Right forelimb (tissue), 1 donor: ENCODE data around the gene ZSWIM6.

Experiments used
- DNase-seq: peaks from one replicate; pipeline ENCODE4 v3.0.0-alpha.2; 2018

ZSWIM6 gene

DNA sequence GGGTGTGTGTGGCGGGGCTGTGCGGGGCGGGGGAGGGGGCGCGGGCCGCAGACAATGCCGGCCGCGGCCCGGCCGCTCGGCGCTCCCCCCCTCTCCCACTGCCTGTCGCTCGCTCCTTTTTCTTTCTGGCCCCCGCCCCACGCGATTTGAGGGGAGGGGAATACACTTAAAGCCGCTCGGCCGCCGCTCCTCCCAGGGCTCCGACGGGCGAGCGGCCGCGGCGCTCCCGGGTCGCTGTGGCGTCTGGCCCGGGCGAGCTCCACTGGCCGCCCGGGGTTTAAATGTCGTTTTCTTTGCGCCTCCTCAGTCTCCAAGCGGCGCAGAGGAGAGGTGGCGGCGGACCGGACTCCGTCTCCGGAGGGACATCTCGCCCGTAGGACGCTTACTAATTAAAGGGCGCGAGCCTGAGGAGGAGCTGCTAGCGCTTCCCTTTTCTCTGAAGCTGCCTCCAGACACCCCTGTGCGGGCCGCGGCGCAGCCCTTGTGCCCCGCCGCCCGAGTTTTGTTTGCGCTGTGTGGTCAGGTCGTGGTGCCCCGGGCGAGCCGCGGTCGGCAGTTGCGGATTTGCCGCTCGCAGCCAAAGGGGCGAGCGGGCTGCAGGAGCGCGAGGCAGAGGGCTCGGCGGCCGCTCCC lies 1.4 kb downstream of the ZSWIM6 start:
- DNase-seq = peak; percentile 66

DNA sequence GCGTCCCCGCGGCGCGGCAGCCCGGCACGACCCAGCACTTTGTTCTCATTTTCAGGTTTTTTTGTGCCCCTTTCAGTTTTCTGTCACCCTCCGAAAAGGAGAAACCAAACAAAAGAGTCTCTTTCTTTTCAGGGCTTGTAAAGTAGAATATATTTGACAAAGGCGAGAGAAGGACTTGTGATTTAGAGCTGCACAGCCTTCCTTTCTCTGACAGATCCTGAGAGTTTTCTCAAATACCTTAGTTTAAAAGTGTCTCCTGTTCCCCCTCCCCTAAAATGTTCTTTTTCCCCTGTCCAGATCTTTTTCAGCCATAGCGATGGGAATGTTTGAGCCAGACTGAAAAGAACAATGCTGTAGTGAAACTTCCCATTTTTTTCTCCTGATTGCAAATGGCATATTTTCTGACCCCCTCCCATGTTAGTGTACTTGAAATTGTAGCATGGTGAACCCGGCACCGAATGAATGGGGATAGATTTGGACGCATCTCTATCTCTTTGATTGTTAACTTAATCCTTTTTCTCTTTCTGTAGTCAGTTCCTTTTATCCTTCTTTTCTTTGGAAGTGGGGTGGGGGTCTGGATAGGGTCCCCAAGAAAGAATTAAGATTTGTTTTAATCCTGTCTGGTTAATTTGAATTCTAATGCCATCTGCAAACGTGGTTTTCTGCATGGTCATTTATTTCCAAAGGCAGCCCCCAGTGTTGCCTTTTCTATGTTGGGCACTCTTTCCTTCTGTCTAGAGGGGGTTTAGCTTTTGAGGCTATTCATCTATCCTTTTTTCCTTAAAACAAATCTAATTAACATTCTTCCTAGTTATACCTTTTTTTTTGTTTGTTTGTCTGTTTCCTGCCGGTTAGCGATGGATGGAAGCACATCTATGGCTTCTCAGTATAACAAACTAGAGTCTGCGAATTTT lies 2.2 kb downstream of the ZSWIM6 start:
- DNase-seq = no peak

DNA sequence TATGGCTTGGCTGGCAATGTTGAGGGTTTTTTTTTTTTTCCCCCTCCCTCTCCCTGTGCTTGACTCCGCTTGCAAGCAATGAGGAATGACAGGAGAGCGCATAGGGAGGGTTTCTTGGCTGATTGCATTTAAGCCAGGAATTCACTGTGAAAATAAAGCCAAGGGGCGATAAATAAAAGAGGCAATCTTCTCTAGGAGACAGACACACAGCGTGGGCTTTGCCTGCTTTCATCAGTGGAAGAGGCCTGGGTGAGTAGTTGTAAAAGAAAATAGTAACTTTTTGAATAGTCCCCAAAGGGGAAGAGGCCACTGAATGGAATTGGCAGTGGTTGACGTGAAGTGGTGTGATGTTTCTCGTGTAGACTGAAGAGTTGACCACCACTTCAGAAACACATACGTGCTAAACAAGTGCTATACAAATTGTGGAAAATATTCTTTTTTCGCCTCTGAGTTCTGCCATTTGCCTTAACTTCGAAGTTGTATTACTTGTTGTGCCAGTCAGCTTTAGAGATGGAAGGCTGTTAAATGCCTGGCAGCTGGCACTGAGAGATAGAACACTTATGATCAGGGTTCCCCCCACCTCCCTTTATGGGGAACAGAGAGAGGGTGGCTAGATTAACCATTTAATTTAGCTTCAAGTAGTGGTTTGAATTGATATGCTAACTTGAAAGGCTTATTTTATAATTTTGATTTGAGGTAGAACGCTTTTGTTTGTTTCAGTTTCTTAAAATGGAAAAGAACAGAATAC lies 3.0 kb downstream of the ZSWIM6 start:
- no peak for DNase-seq

DNA sequence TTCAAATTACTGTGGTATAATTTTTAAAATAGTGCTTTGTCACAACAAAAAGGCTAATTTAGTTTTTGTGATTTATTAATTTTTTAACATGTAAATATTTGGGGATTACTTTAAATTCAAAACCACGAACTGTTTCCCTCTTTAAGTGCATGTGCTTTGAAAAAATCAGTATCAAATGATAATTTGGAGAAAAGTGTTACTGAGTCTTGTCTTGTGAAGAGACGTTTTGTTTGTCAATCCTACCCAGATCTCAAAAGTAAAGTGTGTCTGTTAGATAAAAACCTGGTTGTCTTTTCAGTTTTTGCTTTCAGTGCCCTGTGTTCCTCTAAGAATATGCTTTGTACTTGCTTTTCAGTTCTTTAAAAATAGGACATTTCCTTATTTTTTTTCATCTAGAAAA lies 7.7 kb downstream of the ZSWIM6 start:
- DNase-seq = no peak

DNA sequence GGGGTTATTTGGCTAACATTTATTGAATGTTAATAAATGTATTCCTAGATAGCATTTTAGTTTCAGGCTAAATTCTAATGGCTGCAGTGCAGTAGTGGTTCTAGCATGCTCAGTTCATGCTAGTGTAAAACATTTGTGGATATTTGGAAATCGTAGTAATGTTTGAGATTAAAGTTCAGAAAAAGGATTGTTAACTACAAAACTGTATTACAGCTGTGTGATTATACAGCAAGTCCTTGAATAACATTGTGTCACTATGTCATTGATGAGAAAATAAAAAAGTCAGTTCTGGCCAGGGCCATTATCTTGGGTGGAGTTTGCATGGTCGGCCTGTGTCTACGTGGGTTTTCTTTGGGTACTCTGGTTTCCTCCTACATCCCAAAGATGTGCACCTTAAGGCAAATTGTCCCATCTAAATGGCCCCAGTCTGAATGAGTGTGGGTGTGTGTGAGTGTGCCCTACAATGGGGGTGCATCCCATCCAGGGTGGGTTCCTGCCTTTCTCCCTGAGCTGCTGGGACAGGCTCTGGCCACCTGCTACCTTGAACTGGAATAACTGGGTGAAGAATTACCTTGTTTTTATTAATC lies 8.8 kb downstream of the ZSWIM6 start:
- no peak for DNase-seq

DNA sequence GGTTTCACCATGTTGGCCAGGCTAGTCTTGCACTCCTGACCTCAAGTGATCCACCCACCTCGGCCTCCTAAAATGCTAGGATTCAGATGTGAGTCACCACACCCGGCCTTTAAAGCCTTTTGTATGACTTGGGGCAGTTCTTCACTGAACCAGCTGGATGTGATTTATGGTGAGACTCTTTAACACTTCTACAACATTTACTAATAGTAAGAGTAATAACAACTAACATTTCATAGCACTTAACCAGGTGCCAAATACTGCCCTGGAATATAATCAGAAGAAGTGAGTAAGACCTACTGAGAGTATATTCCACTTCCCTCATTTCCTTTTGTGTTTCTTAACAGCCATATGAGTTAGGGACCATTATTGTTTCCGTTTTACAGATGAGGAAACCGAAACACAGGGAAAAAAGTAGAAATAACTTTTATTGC lies 10.0 kb downstream of the ZSWIM6 start:
- no peak for DNase-seq

DNA sequence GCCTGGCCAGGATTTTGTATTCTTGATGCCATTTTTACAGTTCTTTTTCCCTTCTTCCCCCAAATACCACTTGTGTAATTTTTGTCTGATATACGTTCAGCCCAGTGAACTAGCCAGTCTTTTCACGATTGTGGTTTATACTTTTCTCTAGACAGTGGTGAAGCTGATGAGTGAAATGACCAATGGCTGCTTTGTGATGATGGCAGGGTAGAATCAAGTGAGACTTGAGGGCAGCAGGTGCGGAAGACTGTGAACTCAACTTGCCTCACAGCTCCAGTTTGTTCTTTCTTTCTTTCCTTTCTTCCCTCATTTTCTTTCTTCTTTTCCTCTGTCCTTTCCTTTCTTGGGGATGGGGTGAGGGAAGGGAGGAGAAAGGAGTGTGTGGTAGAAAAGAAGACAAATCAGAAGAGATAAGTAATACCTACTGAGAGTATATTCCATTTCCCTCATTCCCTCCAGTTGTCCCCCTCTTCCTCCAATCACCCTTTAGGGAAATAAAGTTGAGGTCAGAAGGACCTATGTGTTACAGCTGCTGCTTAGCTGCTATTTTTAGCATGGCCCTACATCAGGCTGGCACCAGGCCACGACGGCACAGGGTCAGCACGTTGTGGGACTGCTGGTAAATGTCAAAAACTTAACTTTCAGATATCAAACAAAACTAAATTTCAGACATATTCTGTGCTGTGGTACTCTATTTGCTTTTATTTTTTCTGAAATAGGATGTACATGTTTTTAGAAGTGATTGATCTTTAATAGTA lies 12.3 kb downstream of the ZSWIM6 start:
- DNase-seq = no peak

DNA sequence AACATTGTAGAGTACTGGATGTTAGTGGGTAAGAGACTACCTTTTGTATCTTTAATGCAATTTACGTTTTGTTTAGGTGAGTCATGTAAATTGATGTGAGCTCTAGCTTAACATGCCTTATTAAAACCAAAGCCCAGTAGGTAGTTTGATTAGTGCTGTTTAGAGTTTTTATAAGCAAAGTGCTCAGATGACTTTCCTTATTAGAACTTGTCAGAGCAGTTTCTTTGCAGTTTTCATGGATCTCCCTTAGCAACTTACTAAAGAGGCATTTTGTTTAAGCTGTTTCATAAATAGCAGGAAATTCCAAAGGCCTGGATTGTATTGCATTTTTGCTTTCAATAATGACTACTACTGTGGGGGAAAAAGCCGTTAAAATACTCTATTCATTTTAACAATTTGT lies 14.5 kb downstream of the ZSWIM6 start:
- DNase-seq = no peak

DNA sequence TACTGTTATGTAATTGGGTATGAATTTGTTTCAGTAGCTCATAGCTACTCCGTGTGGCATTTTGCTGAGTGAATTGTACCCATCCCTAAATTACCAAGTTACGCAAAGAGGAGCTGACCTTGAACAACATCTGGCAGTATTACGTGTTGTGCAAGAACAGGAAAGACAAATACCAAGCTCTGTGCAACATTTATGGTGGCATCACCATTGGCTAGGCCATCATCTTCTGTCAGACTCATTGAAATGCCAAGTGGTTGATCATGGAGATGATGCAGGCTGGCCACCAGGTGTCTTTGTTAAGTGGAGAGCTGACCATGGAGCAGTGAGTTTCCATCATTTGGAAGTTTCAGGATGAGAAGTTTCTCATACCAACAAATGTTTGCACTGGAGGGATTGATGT lies 15.0 kb downstream of the ZSWIM6 start:
- DNase-seq = no peak

DNA sequence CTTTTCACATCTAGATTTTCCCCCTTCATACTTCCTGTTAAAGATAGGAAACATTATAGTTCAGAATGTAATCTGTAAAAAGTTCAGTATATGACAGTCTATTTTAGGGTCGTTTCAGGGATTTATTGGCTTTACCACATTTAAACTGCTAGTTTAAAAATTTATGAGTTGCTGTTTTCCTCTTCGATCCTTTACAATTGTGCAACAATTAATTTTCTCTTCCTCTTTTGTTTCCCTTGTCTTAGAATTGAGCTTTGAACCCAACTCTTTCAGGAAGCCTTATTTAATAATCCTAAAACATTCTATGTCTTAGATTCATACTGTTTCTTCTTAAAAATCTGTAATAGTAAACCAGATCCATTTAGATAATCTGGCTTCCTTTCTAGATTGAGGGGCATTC lies 16.4 kb downstream of the ZSWIM6 start:
- DNase-seq = no peak

DNA sequence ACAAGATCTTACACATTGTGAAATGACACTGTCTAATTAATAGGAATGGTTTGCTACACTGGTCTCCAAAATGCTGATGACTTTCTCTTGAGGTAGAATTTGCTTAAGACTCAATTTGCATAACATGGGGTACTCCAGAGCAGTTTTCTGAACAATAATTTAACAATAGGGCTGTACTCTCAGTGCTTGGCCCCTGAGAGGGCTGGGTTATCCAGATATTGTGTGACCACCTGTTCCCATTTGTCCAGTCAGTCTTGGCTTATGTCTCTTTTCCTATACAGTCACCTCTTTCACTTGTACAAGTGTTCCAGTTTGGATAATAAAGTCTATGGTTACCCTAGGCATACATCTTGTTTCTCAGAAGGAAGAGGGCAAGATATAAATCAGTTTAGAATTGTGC lies 17.9 kb downstream of the ZSWIM6 start:
- no peak for DNase-seq

DNA sequence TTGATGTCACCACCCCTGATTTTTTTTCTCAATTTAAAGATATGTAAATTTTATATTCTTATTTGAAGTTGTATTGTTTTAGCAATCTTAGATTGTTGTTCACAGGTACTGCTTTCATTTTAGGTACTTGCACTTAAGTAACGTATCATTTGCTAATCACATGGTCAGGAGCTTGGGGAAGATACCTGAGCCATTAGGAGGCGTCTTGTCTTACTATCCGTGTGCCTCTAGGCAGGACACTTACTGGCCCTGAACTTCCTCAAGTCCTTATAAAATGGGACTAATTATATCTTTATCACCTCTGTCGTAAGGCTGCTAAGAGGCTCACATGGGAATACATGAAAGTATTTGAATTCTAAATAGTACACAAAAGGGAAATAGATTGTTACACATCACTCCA lies 18.5 kb downstream of the ZSWIM6 start:
- DNase-seq = no peak

DNA sequence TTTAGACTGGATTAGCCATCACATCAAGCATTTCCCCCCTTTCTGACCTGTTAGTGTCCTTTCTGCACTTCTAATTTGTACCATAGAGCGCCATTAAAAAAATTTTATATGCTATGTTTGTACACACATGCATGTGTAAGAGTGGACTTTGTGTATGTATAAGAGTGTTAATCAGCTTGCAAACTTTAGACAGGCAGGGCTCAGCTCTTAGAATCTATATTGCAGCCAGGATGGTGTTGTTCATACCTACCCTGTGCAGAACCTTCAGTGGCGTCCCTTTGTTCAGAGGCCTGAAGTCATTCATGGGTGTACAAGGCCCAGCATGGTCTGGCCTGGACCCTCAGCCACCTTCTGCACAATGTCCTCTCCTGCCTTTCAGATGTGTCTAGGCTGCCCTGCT lies 19.7 kb downstream of the ZSWIM6 start:
- DNase-seq = no peak

DNA sequence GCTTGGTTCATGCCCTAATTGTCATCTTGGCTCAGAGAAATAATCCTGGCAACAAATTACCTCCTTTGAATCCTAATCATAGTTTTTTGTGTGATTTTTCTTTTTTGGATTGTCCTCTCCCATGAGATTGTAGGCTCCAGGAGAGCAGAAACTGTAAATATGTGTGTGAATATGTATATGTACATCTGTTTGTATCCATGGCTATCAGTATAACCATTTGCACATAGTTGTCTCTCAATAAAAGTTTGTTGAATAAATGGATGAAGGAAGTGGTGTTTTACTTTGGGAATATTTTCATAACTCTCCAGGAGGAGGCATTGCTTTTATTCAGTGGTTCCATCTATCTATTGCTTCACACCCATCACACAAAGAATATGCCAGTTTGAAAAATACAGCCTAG lies 20.1 kb downstream of the ZSWIM6 start:
- DNase-seq = no peak

DNA sequence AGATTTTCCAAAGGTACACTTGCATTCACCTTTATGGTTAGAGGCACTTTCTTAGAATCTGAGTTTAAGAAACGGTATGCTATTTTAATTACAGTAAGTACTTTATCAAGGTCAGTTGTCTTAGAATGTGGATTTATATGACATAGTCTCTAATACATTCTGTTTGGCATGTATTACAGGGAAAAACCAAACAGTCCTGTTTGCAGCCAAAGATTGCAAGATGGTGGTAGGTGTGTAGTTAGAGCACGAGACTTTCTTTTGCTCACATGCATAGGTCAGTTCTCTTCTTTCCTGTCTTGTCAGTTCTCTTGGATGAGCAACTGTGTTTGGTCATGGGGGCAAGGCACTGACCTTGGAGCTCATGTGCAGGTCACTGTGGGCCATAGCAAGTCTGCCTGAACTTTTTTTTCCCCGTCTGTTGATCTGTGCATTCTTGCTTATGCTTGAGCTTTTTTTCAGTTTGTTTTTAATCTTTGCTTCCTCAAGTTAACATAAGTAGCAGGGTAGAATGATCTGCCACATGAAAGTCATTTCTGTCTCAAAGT lies 20.6 kb downstream of the ZSWIM6 start:
- DNase-seq = no peak

DNA sequence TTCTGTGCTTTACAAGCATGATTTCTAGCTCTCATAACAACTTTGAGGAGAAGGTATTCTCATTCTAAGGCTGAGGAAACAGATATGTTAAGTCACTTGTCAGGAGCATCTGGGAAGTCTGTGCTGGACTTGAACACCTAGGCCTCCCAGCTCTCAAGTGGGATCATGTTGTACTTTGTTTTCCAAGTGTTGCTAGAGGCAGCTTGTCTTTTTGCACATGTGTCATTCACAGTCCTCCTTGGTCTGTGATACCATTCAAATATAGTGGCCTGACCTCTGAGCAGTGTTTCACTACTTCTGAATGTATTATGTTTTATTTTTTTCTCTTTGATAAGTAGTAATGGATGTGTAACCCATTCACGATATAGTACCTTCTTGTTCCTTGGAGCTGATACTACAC lies 21.2 kb downstream of the ZSWIM6 start:
- no peak for DNase-seq

DNA sequence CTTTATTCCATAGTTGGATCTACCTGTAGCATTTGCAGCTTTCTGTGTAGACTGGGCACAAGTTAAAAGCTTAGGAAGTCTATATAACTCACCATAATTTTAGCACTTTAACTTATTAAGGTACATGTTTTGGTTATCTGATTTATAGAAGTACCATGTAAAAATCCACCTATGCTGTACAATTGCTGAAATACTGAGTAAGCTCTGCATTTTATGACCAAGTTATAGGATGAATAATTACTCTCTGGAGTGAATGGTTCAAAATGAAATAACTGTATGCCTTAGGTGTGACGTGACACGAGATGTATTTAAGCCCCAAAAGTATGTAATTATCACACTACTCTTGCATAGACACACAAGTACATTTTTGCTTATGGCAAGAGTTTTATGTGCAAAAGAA lies 22.1 kb downstream of the ZSWIM6 start:
- DNase-seq = no peak

DNA sequence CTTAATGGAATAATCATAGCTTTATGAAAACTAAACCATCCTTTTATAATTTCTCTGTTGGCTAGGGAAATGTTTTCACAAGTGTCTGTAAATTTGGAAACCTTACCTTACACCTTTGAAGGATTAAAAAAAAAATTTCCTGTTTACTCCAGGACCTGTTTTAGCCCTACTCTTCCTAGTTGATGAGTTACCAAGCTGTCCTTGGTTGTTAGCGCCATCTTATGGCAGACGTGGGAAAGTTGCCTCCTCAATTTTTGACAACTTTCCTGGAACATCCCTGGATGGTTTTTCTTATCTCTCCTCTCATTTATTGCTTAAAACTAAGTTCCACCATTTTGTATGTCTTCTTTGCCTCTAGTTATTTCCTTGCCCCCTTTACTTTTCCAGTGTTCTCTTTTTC lies 25.7 kb downstream of the ZSWIM6 start:
- DNase-seq = no peak

DNA sequence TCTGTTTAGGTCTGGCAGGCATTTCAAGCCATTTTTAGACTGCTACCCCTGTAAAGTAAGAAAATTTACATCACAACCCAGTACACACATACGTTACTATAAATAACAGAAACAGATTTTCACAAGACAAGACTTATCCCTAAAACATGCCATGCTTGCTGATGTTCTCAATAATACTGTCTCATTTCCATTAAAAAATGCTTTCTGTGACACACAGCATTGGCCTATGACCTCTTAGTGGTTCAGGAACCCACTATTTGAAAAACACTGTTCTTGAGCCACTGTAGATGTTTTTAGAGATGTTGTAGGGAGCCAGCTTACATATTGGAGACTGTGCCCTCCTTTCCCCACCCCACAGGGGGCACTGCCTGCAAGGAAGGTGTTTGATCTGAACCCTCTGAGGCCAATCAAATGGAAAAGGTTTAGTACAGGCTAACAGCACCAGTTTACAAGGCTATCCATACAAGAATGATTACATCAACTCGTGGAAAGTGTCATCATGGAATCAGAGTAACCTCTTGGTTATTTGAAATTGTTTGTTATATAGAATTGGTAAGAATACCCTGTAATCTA lies 30.8 kb downstream of the ZSWIM6 start:
- DNase-seq = no peak

DNA sequence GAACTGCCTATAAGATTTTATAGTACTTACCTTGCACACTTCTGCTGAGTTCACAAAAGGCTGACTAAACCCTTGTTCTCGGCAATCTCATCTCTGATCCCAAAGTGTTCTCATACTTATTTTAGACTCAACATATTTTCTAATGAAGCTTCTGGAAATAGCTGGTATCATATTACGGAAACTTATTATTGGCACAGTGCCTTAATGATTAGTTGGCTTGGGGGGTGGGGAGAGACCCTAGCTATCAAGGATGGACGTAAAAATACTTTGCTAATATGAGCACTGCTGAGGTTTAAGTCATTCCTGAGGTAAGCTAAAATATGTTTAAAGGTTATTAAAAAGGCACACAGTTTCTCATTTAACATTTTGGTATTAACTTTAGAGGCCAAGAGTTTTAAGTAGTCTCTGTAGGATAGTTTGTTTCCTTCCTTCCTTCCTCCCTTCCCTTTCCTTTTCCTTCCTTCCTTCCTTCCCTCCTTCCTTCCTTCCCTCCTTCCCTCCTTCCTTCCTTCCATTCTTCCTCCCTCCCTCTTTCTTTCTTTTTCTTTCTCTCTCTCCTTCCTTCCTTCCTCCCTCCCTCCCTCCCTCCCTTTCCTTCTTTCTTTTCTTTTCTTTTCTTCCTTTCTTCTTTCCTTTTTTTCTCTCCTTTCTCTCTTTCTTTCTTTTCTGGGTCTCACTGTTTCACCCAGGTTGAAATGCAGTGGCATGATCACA lies 31.5 kb downstream of the ZSWIM6 start:
- DNase-seq = no peak
